Measurements from ENCODE around the gene EIF3C.
"Not testable (repeated sequence)": the region's sequence is repeated elsewhere in the genome, so short reads cannot be mapped to it uniquely, and the experiment has no call there.

GRCh38 chr16:28704246-28704645 lies 7.0 kb upstream of the EIF3C start:
- TF ChIP-seq CTCF (conservative IDR thresholded peaks at IDR 0.05 in 1 of 2, IDR thresholded peaks at IDR 0.05 in 1 of 2; ENCODE audit: extremely low read depth in 1 of 2, insufficient read depth in 1 of 2, low read depth in 1 of 2, low read length in 2 of 2); EZH2 (IDR thresholded peaks at IDR 0.05; ENCODE audit: borderline replicate concordance, low read length): not testable (repeated sequence)
